HepG2 (cell line): Measurements from ENCODE around the gene WDR82. TPM values are rescaled to one million over a fixed set of nuclear protein-coding genes. Genes with fewer than 3 reads are reported as not detected.

Source experiments
- ATF7-NPFF ChIP-seq: sonication (generic); formaldehyde crosslinking; IDR thresholded peaks from 2 replicates; pipeline ENCODE4 v1.8.1; 2023; ENCODE audit warnings: mild to moderate bottlenecking, low read depth, missing genetic modification reagents, moderate library complexity
- BRD4 ChIP-seq: sonication (generic); formaldehyde crosslinking; IDR thresholded peaks from 2 replicates; pipeline ENCODE4 v1.4.0; 2020; ENCODE audit warnings: missing genetic modification reagents
- CBX5 ChIP-seq: sonication (generic); formaldehyde crosslinking; IDR thresholded peaks from 2 replicates; pipeline ENCODE4 v1.4.0; 2020; ENCODE audit warnings: missing genetic modification reagents, borderline replicate concordance
- GABPA ChIP-seq, 2 experiments: IDR thresholded peaks; 2 replicates each; pipeline ENCODE4 v1.6.1; 2011 to 2016; ENCODE audit warnings: low read depth in 2 of 2, low read length in 1 of 2, missing biosample characterization in 1 of 2, missing genetic modification characterization in 1 of 2
- JDP2 ChIP-seq: sonication (generic); formaldehyde crosslinking; IDR thresholded peaks from 2 replicates; pipeline ENCODE4 v1.8.1; 2022; ENCODE audit warnings: missing genetic modification reagents, borderline replicate concordance
- KDM2A ChIP-seq: sonication (generic); formaldehyde crosslinking; IDR thresholded peaks from 2 replicates; pipeline ENCODE4 v1.4.0; 2020; ENCODE audit warnings: low read depth, missing genetic modification reagents, borderline replicate concordance
- KDM4B ChIP-seq: sonication (generic); formaldehyde crosslinking; IDR thresholded peaks from 2 replicates; pipeline ENCODE4 v1.4.0; 2020; ENCODE audit warnings: missing genetic modification reagents
- MTA3 ChIP-seq: sonication (generic); formaldehyde crosslinking; IDR thresholded peaks from 2 replicates; pipeline ENCODE4 v1.4.0; 2020; ENCODE audit warnings: missing genetic modification reagents
- MTF2 ChIP-seq: sonication (generic); formaldehyde crosslinking; IDR thresholded peaks from 2 replicates; pipeline ENCODE4 v1.5.0; 2020; ENCODE audit warnings: missing genetic modification reagents, borderline replicate concordance
- NR3C1 ChIP-seq: sonication (generic); formaldehyde crosslinking; IDR thresholded peaks from 2 replicates; pipeline ENCODE4 v1.4.0; 2020; ENCODE audit warnings: missing genetic modification reagents
- PHF8 ChIP-seq: sonication (generic); formaldehyde crosslinking; IDR thresholded peaks from 2 replicates; pipeline ENCODE4 v1.5.0; 2020; ENCODE audit warnings: missing genetic modification reagents
- REL ChIP-seq: sonication (generic); formaldehyde crosslinking; conservative IDR thresholded peaks from 2 replicates; pipeline ENCODE4 v1.8.0; 2022; ENCODE audit warnings: mild to moderate bottlenecking, missing genetic modification reagents, moderate library complexity
- SMAD3 ChIP-seq: sonication (generic); formaldehyde crosslinking; IDR thresholded peaks from 2 replicates; pipeline ENCODE4 v1.4.0; 2020; ENCODE audit warnings: missing genetic modification reagents
- SNAI1 ChIP-seq: sonication (generic); formaldehyde crosslinking; IDR thresholded peaks from 2 replicates; pipeline ENCODE4 v1.5.0; 2020; ENCODE audit warnings: mild to moderate bottlenecking, missing genetic modification reagents, borderline replicate concordance
- SUZ12 ChIP-seq: fragments of 150-350 bp; IDR thresholded peaks from 2 replicates; pipeline ENCODE4 v1.6.1; 2014; ENCODE audit warnings: low read depth, low read length
- TBX2 ChIP-seq: sonication (generic); formaldehyde crosslinking; IDR thresholded peaks from 2 replicates; pipeline ENCODE4 v1.5.0; 2020; ENCODE audit warnings: missing genetic modification reagents, mild to moderate bottlenecking, borderline replicate concordance
- TOE1 ChIP-seq: sonication (generic); formaldehyde crosslinking; IDR thresholded peaks from 2 replicates; pipeline ENCODE4 v1.4.0; 2020; ENCODE audit warnings: mild to moderate bottlenecking, missing genetic modification reagents
- ZC3H13 ChIP-seq: sonication (generic); formaldehyde crosslinking; IDR thresholded peaks from 2 replicates; pipeline ENCODE4 v1.8.1; 2023; ENCODE audit warnings: mild to moderate bottlenecking, missing genetic modification reagents, moderate library complexity
- ZNF367 ChIP-seq: sonication (generic); formaldehyde crosslinking; IDR thresholded peaks from 2 replicates; pipeline ENCODE4 v1.4.0; 2020; ENCODE audit warnings: missing genetic modification reagents, borderline replicate concordance
- ZNF451 ChIP-seq: sonication (generic); formaldehyde crosslinking; IDR thresholded peaks from 2 replicates; pipeline ENCODE4 v1.5.0; 2020; ENCODE audit warnings: mild to moderate bottlenecking, missing genetic modification reagents
- ZNF724P ChIP-seq: sonication (generic); formaldehyde crosslinking; IDR thresholded peaks from 2 replicates; pipeline ENCODE4 v1.8.0; 2022; ENCODE audit warnings: missing genetic modification reagents, borderline replicate concordance
- ZNF777 ChIP-seq: sonication (generic); formaldehyde crosslinking; IDR thresholded peaks from 2 replicates; pipeline ENCODE4 v1.4.0; 2020; ENCODE audit warnings: missing genetic modification reagents
- polyA plus RNA-seq, 8 experiments: library from polyadenylated mRNA; depleted of rRNA in 3 of 8; stranded (reverse) in 7 of 8; unstranded in 1 of 8; fragments of >200 nt; fragmentation: Illumina TruSeq in 4 of 8; extraction: Trizol in 4 of 8; gene quantifications; 2 replicates each; pipeline versions ENCODE4 v1.2.1 to v1.2.3, GENCODE V29; 2011 to 2016; ENCODE audit warnings: low read depth in 4 of 8, missing spikeins in 1 of 8, mixed read lengths in 1 of 8; ENCODE audit not compliant: insufficient read depth in 1 of 8
- total RNA-seq, 5 experiments: library from RNA; depleted of rRNA; stranded (reverse); fragments of >200 nt; fragmentation: Illumina TruSeq; extraction: Trizol; gene quantifications; 2 replicates each; pipeline ENCODE4 v1.2.3, GENCODE V29; 2016; ENCODE audit warnings: low read depth in 1 of 5
- TF ChIP-seq, protein P1 (sequence below): IDR thresholded peaks from 2 replicates; pipeline ENCODE4 v1.6.1; 2016; ENCODE audit warnings: low read depth, borderline replicate concordance
- TF ChIP-seq, protein P2 (sequence below): IDR thresholded peaks from 2 replicates; pipeline ENCODE4 v1.6.1; 2016; ENCODE audit warnings: missing biosample characterization, missing genetic modification reagents, low read depth
- TF ChIP-seq, protein P3 (sequence below): sonication (generic); formaldehyde crosslinking; conservative IDR thresholded peaks from 2 replicates; pipeline ENCODE4 v1.4.0; 2020; ENCODE audit warnings: mild to moderate bottlenecking, missing genetic modification reagents, moderate library complexity

Gene WDR82
- total and polyA plus RNA-seq, 2 of the 13 experiments (the other 11 are each of a cell fraction or from before 2014, with no cell fraction given): 39.1 to 59.5 TPM

DNA sequence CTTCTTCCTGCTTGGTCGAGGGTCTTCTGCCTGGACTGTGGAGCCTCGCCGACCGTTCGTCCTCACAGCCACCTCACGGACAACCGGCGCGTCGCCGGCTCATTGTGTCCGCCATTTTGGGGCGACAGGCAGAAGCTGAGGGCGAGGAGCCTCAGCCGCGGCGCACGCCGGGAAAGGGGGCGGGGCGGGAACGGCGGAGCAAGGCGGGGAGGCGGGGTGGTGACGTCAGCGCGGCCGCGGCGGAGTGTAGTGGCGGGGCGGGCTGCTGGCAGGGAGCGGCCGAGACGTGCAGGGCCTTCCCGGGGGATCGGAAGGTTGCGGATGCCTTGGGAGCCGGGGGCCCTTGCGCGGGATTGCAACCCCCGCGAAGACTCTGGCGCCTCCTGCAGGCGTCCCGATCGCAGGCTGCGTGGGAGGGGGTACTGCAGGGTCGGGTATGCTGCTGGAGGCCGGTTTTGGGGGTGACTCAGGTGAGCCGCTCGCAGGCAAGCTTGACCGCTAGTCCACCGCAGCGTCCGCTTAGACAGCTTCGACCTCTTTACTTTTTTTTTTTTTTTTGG, at the start of gene WDR82 (continued):
- TF ChIP-seq ZNF777 (CRISPR knock-in tag) (peak; percentile 50; the same call in 1 of the 2 replicates), TOE1 (CRISPR knock-in tag) (no peak), SMAD3 (CRISPR knock-in tag) (no peak), CBX5 (0 out of 2 replicates have a peak, but pooled peaks have one; percentile 19), SUZ12 (peak; percentile 32; the same call in 1 of the 2 replicates), ATF7-NPFF (CRISPR knock-in tag) (peak; percentile 91; the same call in 1 of the 2 replicates), NR3C1 (CRISPR knock-in tag) (no peak), ZNF724P (CRISPR knock-in tag) (0 out of 2 replicates have a peak, but pooled peaks have one; percentile 16), ZC3H13 (CRISPR knock-in tag) (peak; percentile 43; the same call in 1 of the 2 replicates), SNAI1 (CRISPR knock-in tag) (peak; percentile 60; the same call in 1 of the 2 replicates), GABPA (IDR thresholded peaks at IDR 0.05; ENCODE audit: low read depth, low read length) (peak; percentile 33; the same call in 1 of the 2 replicates), GABPA (CRISPR knock-in tag; IDR thresholded peaks at IDR 0.05; ENCODE audit: low read depth) (peak; percentile 61), ZNF451 (0 out of 2 replicates have a peak, but pooled peaks have one; percentile 48), KDM4B (no peak), ZNF367 (CRISPR knock-in tag) (no peak), REL (no peak), KDM2A (CRISPR knock-in tag) (peak; percentile 79), BRD4 (CRISPR knock-in tag) (peak; percentile 84; the same call in 1 of the 2 replicates), MTA3 (CRISPR knock-in tag) (no peak), MTF2 (0 out of 2 replicates have a peak, but pooled peaks have one; percentile 31), PHF8 (peak; percentile 91), JDP2 (no peak), TBX2 (peak; percentile 72; the same call in 1 of the 2 replicates)
- TF ChIP-seq, protein P1, sequence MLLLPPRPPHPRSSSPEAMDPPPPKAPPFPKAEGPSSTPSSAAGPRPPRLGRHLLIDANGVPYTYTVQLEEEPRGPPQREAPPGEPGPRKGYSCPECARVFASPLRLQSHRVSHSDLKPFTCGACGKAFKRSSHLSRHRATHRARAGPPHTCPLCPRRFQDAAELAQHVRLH (CRISPR knock-in tag): peak; percentile 77; the same call in 1 of the 2 replicates
- TF ChIP-seq, protein P2, sequence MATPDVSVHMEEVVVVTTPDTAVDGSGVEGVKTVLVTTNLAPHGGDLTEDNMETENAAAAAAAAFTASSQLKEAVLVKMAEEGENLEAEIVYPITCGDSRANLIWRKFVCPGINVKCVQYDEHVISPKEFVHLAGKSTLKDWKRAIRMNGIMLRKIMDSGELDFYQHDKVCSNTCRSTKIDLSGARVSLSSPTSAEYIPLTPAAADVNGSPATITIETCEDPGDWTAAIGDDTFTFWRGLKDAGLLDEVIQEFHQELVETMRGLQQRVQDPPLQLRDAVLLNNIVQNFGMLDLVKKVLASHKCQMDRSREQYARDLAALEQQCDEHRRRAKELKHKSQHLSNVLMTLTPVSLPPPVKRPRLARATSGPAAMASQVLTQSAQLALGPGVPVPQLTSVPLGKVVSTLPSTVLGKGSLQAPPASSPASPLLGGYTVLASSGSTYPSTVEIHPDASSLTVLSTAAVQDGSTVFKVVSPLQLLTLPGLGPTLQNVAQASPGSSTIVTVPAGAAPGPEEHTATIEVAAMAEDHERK (CRISPR knock-in tag): peak; percentile 58; the same call in 1 of the 2 replicates
- TF ChIP-seq, protein P3, sequence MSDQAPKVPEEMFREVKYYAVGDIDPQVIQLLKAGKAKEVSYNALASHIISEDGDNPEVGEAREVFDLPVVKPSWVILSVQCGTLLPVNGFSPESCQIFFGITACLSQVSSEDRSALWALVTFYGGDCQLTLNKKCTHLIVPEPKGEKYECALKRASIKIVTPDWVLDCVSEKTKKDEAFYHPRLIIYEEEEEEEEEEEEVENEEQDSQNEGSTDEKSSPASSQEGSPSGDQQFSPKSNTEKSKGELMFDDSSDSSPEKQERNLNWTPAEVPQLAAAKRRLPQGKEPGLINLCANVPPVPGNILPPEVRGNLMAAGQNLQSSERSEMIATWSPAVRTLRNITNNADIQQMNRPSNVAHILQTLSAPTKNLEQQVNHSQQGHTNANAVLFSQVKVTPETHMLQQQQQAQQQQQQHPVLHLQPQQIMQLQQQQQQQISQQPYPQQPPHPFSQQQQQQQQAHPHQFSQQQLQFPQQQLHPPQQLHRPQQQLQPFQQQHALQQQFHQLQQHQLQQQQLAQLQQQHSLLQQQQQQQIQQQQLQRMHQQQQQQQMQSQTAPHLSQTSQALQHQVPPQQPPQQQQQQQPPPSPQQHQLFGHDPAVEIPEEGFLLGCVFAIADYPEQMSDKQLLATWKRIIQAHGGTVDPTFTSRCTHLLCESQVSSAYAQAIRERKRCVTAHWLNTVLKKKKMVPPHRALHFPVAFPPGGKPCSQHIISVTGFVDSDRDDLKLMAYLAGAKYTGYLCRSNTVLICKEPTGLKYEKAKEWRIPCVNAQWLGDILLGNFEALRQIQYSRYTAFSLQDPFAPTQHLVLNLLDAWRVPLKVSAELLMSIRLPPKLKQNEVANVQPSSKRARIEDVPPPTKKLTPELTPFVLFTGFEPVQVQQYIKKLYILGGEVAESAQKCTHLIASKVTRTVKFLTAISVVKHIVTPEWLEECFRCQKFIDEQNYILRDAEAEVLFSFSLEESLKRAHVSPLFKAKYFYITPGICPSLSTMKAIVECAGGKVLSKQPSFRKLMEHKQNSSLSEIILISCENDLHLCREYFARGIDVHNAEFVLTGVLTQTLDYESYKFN: peak; percentile 23; the same call in 1 of the 2 replicates
